Gastrocnemius medialis (tissue), 4 donors: ENCODE data around the gene AQP12B. TPM values are rescaled to one million over a fixed set of nuclear protein-coding genes. Genes with fewer than 3 reads are reported as not detected.

Experiments
- ATAC-seq, 2 donors: fragments of 150-250 bp; one replicate each; pipeline ENCODE4 v1.9.1; 2016
- DNase-seq, 2 donors: peaks; one replicate each; pipeline ENCODE4 v3.0.0-alpha.2; 2019
- H3K27ac ChIP-seq, 4 donors: fragments of 200-600 bp; sonication (generic); 1 replicate in 1 of 4; 2 replicates in 3 of 4; pipeline ENCODE4 v1.5.1; 2016 to 2018; ENCODE audit warnings: mild to moderate bottlenecking in 2 of 4, moderate library complexity in 1 of 4
- H3K27me3 ChIP-seq, 3 donors: fragments of 200-600 bp; sonication (generic) in 2 of 3; 1 replicate in 1 of 3; 2 replicates in 2 of 3; pipeline versions ENCODE4 v1.5.1 to v1.6.0; 2016 to 2019; ENCODE audit warnings: mild to moderate bottlenecking in 1 of 3, moderate library complexity in 1 of 3
- H3K36me3 ChIP-seq, 2 donors: fragments of 200-600 bp; sonication (generic) in 1 of 2; one replicate each; pipeline ENCODE4 v1.5.1; 2017 to 2018
- H3K4me1 ChIP-seq, 2 donors: fragments of 200-600 bp; sonication (generic) in 1 of 2; one replicate each; pipeline ENCODE4 v1.5.1; 2016 to 2017; ENCODE audit warnings: mild to moderate bottlenecking in 2 of 2
- H3K4me3 ChIP-seq, 4 donors: fragments of 200-600 bp; sonication (generic) in 3 of 4; 1 replicate in 1 of 4; 2 replicates in 3 of 4; pipeline ENCODE4 v1.5.1; 2016 to 2019; ENCODE audit warnings: mild to moderate bottlenecking in 2 of 4
- H3K9me3 ChIP-seq, 3 donors: fragments of 200-600 bp; sonication (generic) in 2 of 3; 1 replicate in 1 of 3; 2 replicates in 2 of 3; pipeline ENCODE4 v1.5.1; 2016 to 2019
- POLR2A ChIP-seq, 2 donors: fragments of 450-650 bp; IDR thresholded peaks; one replicate each; pipeline ENCODE4 v1.6.1; 2017; ENCODE audit warnings: antibody characterized with exemption in 2 of 2, mild to moderate bottlenecking in 2 of 2, moderate library complexity in 2 of 2
- in situ Hi-C, 4 donors: fragments of 200-750 bp; cut with MboI; loops; one replicate each; pipeline versions ENCODE4 v1.15.0 to v1.8.0; 2017; ENCODE audit warnings: low sequenced_read_pairs in 4 of 4
- intact Hi-C: fragments of 100-400 bp; cut with DNase I; formaldehyde crosslinking; loops from one replicate; pipeline ENCODE4 v1.15.1; 2023; ENCODE audit warnings: low total_unique reads
- total RNA-seq, 4 donors: library from RNA; depleted of rRNA; stranded (reverse); fragments of >200 nt; gene quantifications; one replicate each; pipeline versions ENCODE4 v1.1.0 to v1.2.3, GENCODE V29; 2016
- TF ChIP-seq, protein P1 (sequence below), 5 experiments: fragments of 450-650 bp in 3 of 5; fragments of 200-600 bp in 2 of 5; sonication (generic) in 2 of 5; IDR thresholded peaks in 4 of 5; conservative IDR thresholded peaks in 1 of 5; 1 replicate in 4 of 5; 2 replicates in 1 of 5; pipeline ENCODE4 v1.5.1; 2016 to 2019; ENCODE audit warnings: antibody characterized with exemption in 5 of 5, mild to moderate bottlenecking in 3 of 5, moderate library complexity in 3 of 5

The AQP12B gene
- total RNA-seq, 4 donors from 2014 or later: not detected

DNA sequence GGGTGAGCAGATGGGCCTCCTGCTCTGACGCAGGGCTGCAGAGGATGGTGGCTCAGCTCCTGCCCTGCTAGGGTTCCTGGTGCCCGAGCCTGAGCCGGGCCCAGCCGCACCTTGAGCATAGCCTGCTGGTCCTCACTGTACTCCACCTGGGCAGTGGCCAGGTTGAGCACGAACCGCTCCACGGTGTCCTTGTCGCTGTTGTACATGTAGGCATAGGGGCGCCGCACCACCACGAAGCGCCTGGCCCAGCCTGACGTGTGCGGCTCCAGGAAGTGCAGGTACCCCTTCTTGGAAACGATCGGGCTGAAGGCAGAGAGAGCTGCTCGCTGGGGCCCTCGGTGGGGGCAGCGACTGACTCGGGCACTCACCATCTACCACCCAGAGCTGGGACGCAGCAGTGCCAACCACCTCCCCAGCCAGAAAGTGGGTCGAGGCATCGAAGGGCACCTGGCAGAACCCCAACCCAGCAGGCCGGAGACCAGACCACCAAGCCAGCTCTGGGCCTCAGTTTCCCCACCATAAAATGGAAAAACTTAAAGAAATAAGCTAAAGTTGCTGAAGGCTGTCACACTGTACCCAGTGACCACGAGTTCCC is 36.3 kb upstream of the AQP12B start:
- in situ Hi-C loops: loop anchor here in 3 of 4 donors (25.0 kb wide), 1 partner anchor 207 kb away; no protein-coding TSS in a partner anchor
- H3K36me3 ChIP-seq: no peaks in the 10 kb centered on the region

DNA sequence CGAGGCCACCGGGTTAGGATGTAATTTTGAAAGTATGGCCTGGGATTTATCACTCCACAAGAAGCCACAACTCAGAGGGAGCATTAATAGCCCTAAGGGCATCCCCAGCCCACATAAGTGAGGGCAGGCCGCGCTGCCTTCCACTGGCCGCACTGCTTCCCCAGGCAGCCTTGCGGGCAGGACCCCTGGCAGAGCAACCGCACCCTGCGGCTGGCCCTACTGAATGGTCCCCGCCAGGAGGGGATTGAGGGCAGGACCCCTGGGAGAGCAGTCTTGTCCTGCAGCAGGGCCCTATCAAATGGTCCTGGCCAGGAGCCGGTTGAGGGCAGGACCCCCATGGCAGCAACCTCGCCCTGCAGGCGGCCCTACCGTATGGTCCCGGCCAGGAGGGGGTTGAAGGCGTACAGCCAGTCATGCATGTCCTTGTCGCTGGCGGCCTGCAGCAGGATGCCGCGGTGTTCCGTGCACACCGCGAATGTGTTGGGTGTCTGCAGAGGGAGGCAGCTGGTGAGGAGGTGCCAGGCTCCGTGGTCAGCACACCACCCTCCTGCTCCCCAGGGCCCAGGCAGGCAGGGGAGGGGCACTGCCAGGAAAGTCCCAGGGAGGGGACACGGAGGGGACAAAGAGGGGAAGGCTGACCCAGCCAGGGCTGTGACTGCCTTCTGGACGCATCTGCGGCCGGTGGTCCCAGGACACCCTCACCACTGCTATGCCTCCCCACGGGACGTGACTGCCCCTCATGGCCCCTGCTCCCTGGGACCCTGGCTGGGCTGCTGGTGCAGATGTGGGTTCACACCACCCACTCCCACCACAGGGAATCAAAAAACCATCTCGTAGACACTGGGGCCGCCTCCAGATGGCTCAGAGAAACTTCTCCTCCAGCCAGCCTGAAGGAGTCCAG is 35.2 kb upstream of the AQP12B start:
- in situ Hi-C loops: loop anchor here in 3 of 4 donors (25.0 kb wide), 1 partner anchor 206 kb away; no protein-coding TSS in a partner anchor
- H3K4me3 ChIP-seq: no peak overlapping the region
- H3K27me3 ChIP-seq: no peaks in the 10 kb centered on the region
- no peaks in the 10 kb centered on the region for H3K36me3 ChIP-seq
- TF ChIP-seq, protein P1, sequence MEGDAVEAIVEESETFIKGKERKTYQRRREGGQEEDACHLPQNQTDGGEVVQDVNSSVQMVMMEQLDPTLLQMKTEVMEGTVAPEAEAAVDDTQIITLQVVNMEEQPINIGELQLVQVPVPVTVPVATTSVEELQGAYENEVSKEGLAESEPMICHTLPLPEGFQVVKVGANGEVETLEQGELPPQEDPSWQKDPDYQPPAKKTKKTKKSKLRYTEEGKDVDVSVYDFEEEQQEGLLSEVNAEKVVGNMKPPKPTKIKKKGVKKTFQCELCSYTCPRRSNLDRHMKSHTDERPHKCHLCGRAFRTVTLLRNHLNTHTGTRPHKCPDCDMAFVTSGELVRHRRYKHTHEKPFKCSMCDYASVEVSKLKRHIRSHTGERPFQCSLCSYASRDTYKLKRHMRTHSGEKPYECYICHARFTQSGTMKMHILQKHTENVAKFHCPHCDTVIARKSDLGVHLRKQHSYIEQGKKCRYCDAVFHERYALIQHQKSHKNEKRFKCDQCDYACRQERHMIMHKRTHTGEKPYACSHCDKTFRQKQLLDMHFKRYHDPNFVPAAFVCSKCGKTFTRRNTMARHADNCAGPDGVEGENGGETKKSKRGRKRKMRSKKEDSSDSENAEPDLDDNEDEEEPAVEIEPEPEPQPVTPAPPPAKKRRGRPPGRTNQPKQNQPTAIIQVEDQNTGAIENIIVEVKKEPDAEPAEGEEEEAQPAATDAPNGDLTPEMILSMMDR (IDR thresholded peaks at IDR 0.05 in 4 of 5, conservative IDR thresholded peaks at IDR 0.05 in 1 of 5): no peak
- DNase-seq (no peak), ATAC-seq (no peak)
- no peak overlapping the region for H3K27ac ChIP-seq
- no peaks in the 10 kb centered on the region for H3K9me3 ChIP-seq
- H3K4me1 ChIP-seq: no peaks in the 10 kb centered on the region
- intact Hi-C loops: no loop called here

More for the DNA sequence above, 36.3 kb upstream of the AQP12B start:
- TF ChIP-seq, protein P1 (IDR thresholded peaks at IDR 0.05 in 4 of 5, conservative IDR thresholded peaks at IDR 0.05 in 1 of 5): no peak
- TF ChIP-seq POLR2A (IDR thresholded peaks at IDR 0.05): no peak
- Histone ChIP-seq H3K4me3 (no peak overlapping the region), H3K4me1 (no peaks in the 10 kb centered on the region), H3K9me3 (no peaks in the 10 kb centered on the region), H3K27me3 (no peaks in the 10 kb centered on the region), H3K27ac (no peak overlapping the region)
- DNase-seq (no peak), ATAC-seq (no peak)
- intact Hi-C loops: no loop called here

DNA sequence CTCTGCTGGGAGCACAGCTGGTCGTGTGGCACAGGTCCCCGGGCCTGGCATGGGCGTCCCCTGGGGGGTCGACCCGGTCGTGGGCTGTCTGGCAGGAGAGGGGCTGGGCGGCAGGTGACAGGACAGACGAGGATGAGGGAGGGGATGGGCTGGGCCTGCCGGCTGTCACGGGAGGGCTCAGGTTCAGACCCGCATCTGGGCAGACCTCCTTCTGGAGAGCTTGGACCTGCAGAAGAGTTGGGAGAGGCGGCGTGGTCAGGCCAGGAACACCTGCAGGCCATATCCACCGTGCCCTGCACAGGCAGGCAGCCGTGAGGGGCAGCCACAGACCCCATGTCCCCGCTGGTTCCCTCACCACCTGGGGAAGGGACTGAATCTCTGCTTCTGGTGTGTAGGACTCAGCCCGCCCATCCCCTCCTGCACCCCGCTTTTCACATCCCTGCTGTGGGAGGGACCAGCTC is 34.5 kb upstream of the AQP12B start:
- DNase-seq (no peak), ATAC-seq (no peak)
- Histone ChIP-seq H3K36me3 (no peaks in the 10 kb centered on the region), H3K4me3 (no peak overlapping the region), H3K27ac (no peak overlapping the region), H3K4me1 (no peaks in the 10 kb centered on the region), H3K27me3 (no peaks in the 10 kb centered on the region), H3K9me3 (no peaks in the 10 kb centered on the region)
- TF ChIP-seq, protein P1 (IDR thresholded peaks at IDR 0.05 in 4 of 5, conservative IDR thresholded peaks at IDR 0.05 in 1 of 5): no peak
- TF ChIP-seq POLR2A (IDR thresholded peaks at IDR 0.05): no peak
- intact Hi-C loops: no loop called here
- in situ Hi-C loops: loop anchor here in 3 of 4 donors (25.0 kb wide), 1 partner anchor 205 kb away; no protein-coding TSS in a partner anchor

DNA sequence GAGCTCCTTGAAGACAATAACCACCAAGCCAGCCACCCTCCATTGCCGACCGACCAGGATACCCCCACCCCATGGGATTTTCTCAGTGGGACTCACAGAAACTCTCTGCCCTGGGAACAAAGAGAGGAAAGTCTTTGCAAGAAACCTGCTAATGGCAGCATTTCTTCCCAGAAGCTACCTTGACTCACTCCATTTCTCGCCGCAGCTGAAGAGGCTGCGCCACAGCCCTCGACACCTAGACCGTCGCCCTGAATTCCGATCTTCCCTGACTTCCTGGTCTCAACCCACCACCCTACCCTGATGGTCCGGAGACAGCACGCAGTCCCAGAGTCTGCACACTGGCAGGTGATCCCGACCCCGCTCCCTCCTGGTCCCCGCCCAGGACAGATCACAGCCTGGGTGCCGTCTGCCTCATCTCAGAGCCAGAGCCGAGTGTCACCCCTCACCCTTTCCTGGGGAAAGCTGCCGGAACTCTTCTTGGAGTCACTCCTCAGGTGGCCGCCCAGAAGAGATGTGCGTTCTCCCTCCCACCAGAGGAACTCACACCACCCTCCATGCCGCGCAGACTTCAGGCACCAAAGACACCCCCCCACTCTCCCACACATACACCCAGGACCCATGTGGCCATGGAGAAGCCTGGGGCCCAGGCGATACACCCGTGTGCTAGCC is 33.6 kb upstream of the AQP12B start:
- in situ Hi-C loops (loop anchor here in 3 of 4 donors (25.0 kb wide), 1 partner anchor 204 kb away; no protein-coding TSS in a partner anchor), intact Hi-C loops (no loop called here)
- no peaks in the 10 kb centered on the region for H3K27me3 ChIP-seq
- H3K9me3 ChIP-seq: no peaks in the 10 kb centered on the region
- no peaks in the 10 kb centered on the region for H3K4me1 ChIP-seq
- no peaks in the 10 kb centered on the region for H3K36me3 ChIP-seq
- TF ChIP-seq POLR2A (IDR thresholded peaks at IDR 0.05): no peak
- TF ChIP-seq, protein P1 (IDR thresholded peaks at IDR 0.05 in 4 of 5, conservative IDR thresholded peaks at IDR 0.05 in 1 of 5): no peak
- H3K27ac ChIP-seq: no peak overlapping the region
- no peak overlapping the region for H3K4me3 ChIP-seq
- ATAC-seq (no peak), DNase-seq (no peak)
